ENCODE results near the gene CDK11B. TPM values are rescaled to one million over a fixed set of nuclear protein-coding genes. Genes with fewer than 3 reads are reported as not detected.
A peak's percentile ranks its signal among the peaks of the same experiment; 100 is the strongest.
"Not testable (repeated sequence)": the region's sequence is repeated elsewhere in the genome, so short reads cannot be mapped to it uniquely, and the experiment has no call there.

The CDK11B gene
- total RNA-seq, 2 experiments from 2014 or later = 42.0 to 44.3 TPM

- H3K9me3 Mint-ChIP-seq; H3K4me3 Mint-ChIP-seq; H3K36me3 Mint-ChIP-seq (ENCODE audit: low read depth); H3K27me3 Mint-ChIP-seq; DNase-seq; POLR2A ChIA-PET; H3K4me1 Mint-ChIP-seq; H3K27ac Mint-ChIP-seq; CTCF ChIA-PET: not testable (repeated sequence)
These were observed 25.4 kb downstream of the CDK11B start for GRCh38 chr1:1633409-1633808.

DNA sequence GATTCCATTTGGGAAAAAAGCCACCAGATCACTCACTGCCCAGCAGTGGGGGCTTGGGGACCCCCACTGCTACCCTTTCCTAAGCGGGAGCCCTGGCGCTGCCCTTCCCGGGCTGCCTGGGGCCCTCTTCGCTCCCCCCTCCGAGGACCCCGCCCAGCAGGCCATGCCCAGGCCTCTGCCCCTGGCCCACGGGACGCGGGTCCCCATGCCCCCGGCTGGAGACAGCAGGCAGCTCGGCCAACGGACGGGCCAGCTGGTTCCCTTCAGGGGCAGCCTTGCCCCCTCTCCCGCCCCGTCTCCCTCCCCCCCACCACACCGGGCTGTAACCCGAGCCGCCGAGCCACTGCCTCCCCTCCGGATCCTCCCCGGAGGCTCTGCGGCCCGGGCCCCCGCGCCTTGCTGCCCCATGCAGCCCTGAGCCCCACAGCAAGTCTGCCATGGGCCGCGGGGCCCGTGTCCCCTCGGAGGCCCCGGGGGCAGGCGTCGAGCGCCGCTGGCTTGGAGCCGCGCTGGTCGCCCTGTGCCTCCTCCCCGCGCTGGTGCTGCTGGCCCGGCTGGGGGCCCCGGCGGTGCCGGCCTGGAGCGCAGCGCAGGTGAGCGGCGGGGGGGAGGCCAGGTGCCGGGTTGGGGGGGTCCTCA lies 26.9 kb downstream of the CDK11B start, which contains the start of gene MMP23B:
MMP23B (plus strand) TSS at position 392 of the 639 bp plus-strand sequence; CDS start at position 438, 46 bp downstream.
- no peak within 1 kb of the TSS for H3K4me3 Mint-ChIP-seq
- no peak for DNase-seq
- peaks cover 4% of the 10 kb centered on the region for H3K27me3 Mint-ChIP-seq
- POLR2A ChIA-PET = no interaction called here
- H3K4me1 Mint-ChIP-seq = peaks cover 7% of the 10 kb centered on the region
- H3K9me3 Mint-ChIP-seq = no peaks in the 10 kb centered on the region
- CTCF ChIA-PET = interaction anchor here (0.6 kb wide), 1 partner anchor 20 kb away, joined by 3 read pairs; no protein-coding TSS in a partner anchor
- H3K36me3 Mint-ChIP-seq (ENCODE audit: low read depth) = peaks cover 2% of the 10 kb centered on the region
- peak within 1 kb of the TSS; percentile 78 for H3K27ac Mint-ChIP-seq

- Mint-ChIP-seq H3K36me3 (ENCODE audit: low read depth) (peaks cover 2% of the 10 kb centered on the region), H3K9me3 (no peaks in the 10 kb centered on the region), H3K27ac (peak overlapping the region; percentile 78), H3K27me3 (peaks cover 4% of the 10 kb centered on the region), H3K4me1 (peaks cover 7% of the 10 kb centered on the region), H3K4me3 (no peak overlapping the region)
- ChIA-PET POLR2A (no interaction called here), CTCF (interaction anchor here (0.6 to 1.6 kb wide), 4 partner anchors 16 to 454 kb away, joined by 3 to 4 read pairs (median 3); partner anchors contain the start of gene MIB2)
- DNase-seq = no peak
These were observed 27.6 kb downstream of the CDK11B start for GRCh38 chr1:1630965-1631781.

DNA sequence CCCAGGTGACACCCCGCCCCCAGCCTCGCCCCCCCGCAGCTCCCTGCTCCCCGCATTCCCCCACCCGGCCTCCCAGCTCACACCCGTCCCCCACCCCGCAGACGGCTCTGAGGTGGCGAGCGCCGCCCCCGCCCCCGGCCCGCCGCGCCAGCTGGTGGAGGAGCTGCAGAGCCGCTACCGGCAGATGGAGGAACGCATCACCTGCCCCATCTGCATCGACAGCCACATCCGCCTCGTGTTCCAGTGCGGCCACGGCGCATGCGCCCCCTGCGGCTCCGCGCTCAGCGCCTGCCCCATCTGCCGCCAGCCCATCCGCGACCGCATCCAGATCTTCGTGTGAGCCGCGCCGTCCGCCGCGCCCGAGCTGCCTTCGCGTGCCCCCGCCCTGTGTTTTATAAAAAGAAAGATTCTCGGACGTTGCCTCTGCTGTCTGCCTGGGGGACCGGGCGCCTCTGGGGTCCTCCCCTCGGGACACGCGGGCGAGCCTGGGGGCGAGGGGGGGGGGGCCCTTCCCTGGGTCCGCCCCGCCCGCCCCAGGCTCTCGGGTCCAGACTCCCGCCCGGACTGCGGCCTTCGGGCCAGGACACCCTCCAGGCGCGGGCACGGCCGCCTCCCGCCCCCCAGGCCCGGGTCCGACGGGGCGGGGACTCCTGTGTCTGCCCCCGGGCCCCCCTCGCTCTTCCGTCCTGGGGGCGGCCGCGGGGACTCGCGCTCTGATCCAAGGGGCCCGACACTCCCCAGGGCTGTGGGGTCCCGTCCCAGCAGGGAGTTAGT lies 28.4 kb downstream of the CDK11B start:
- Mint-ChIP-seq H3K4me3 (peak overlapping the region; percentile 74), H3K36me3 (ENCODE audit: low read depth) (peaks cover 2% of the 10 kb centered on the region), H3K4me1 (peaks cover 7% of the 10 kb centered on the region), H3K9me3 (no peaks in the 10 kb centered on the region), H3K27me3 (peaks cover 4% of the 10 kb centered on the region), H3K27ac (peak overlapping the region; percentile 97)
- CTCF ChIA-PET = interaction anchor here (0.6 to 1.8 kb wide), 7 partner anchors 11 to 454 kb away, joined by 3 to 6 read pairs (median 3); partner anchors contain the start of gene MIB2
- POLR2A ChIA-PET = no interaction called here
- peak; percentile 94 for DNase-seq

DNA sequence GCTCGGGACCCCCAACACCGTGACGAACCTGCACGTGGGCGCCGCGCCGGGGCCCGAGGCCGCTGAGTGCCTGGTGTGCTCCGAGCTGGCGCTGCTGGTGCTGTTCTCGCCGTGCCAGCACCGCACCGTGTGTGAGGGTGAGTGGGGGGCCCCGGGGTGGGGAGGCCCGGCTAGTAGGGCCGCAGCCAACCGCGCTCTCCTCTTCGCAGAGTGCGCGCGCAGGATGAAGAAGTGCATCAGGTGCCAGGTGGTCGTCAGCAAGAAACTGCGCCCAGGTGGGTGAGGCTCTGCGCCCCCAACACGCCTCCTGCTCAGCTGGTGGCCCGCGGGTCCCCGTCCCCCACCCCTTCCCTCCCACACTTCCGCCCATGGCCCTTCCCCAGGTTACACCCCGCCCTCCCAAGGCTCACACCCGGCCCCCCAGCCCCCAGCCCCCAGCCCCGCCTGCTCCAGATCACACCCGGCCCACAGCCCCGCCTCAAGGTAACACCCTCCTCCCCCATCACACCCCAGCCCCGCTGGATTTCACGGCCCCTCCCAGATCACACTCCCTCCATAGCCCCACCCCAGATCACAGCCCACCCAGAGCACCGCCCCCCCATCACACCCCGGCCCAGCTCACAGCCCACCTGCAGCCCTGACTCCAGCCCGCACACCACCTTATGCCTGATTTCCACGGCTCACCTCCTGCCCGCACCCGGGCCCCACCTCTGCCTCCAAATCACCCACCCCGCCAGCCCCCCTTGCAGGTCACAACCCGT lies 29.2 kb downstream of the CDK11B start:
- peaks cover 4% of the 10 kb centered on the region for H3K27me3 Mint-ChIP-seq
- H3K27ac Mint-ChIP-seq = peak overlapping the region; percentile 87
- H3K9me3 Mint-ChIP-seq = no peaks in the 10 kb centered on the region
- H3K4me1 Mint-ChIP-seq = peaks cover 7% of the 10 kb centered on the region
- ChIA-PET POLR2A (no interaction called here), CTCF (interaction anchor here (0.6 to 1.8 kb wide), 9 partner anchors 10 to 256 kb away, joined by 3 to 6 read pairs (median 3); partner anchors contain the start of gene MIB2)
- H3K36me3 Mint-ChIP-seq (ENCODE audit: low read depth) = peaks cover 2% of the 10 kb centered on the region
- peak overlapping the region; percentile 63 for H3K4me3 Mint-ChIP-seq
- peak; percentile 69 for DNase-seq

DNA sequence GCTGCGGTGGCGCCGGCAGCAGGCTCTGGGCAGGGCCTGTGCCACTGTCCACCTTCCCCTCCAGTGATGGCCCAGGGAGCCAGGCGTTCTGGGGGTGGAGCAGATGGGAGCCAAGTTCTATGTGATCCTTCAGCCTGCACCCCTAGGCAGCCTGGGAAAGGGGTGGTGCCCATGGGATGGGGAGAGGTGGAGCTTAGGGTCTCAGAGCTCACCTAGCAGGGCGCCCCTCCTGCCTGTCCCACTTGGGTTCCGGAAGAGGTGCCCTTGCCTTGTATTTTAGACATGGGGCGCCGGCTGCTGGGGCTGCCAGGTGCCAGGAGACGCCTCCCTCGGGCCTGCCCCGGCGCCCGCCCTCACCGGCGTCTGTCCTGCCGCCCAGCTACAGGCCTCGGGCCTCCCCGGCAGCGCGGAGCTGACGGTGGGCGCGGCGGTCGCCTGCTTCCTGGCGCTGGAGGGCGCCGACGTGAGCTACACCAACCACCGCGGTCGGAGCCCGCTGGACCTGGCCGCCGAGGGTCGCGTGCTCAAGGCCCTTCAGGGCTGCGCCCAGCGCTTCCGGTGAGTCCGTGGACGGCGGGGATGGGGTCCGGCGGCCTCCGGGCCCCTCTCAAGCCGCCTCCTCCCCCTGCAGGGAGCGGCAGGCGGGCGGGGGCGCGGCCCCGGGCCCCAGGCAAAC lies 29.9 kb downstream of the CDK11B start:
- H3K9me3 Mint-ChIP-seq = no peaks in the 10 kb centered on the region
- ChIA-PET CTCF (interaction anchor here (0.6 to 1.8 kb wide), 7 partner anchors 9 to 255 kb away, joined by 3 to 6 read pairs (median 3); partner anchors contain the start of gene MIB2), POLR2A (interaction anchor here (0.6 kb wide), 1 partner anchor 26 kb away, joined by 3 read pairs; no protein-coding TSS in a partner anchor)
- H3K27ac Mint-ChIP-seq = peak overlapping the region; percentile 41
- H3K4me1 Mint-ChIP-seq = peaks cover 7% of the 10 kb centered on the region
- H3K4me3 Mint-ChIP-seq = peak overlapping the region; percentile 5
- peak; percentile 37 for DNase-seq
- H3K27me3 Mint-ChIP-seq = peaks cover 4% of the 10 kb centered on the region
- peaks cover 2% of the 10 kb centered on the region for H3K36me3 Mint-ChIP-seq (ENCODE audit: low read depth)

GRCh38 chr1:1627829-1628753 lies 30.7 kb downstream of the CDK11B start:
- Mint-ChIP-seq H3K36me3 (ENCODE audit: low read depth) (peaks cover 2% of the 10 kb centered on the region), H3K4me3 (peak overlapping the region; percentile 5), H3K27ac (peak overlapping the region; percentile 9), H3K9me3 (no peaks in the 10 kb centered on the region), H3K4me1 (peaks cover 7% of the 10 kb centered on the region), H3K27me3 (peaks cover 4% of the 10 kb centered on the region)
- CTCF ChIA-PET = interaction anchor here (0.9 to 1.8 kb wide), 5 partner anchors 8 to 77 kb away, joined by 3 to 6 read pairs (median 3); partner anchors contain the start of gene MIB2
- POLR2A ChIA-PET = interaction anchor here (0.6 kb wide), 1 partner anchor 26 kb away, joined by 3 read pairs; no protein-coding TSS in a partner anchor
- DNase-seq = no peak

GRCh38 chr1:1627261-1627828 lies 31.5 kb downstream of the CDK11B start:
- peaks cover 2% of the 10 kb centered on the region for H3K36me3 Mint-ChIP-seq (ENCODE audit: low read depth)
- CTCF ChIA-PET = no interaction called here
- no peaks in the 10 kb centered on the region for H3K9me3 Mint-ChIP-seq
- H3K4me1 Mint-ChIP-seq = peaks cover 7% of the 10 kb centered on the region
- H3K27ac Mint-ChIP-seq = no peak overlapping the region
- no peak for DNase-seq
- no peak overlapping the region for H3K4me3 Mint-ChIP-seq
- POLR2A ChIA-PET = no interaction called here
- peaks cover 4% of the 10 kb centered on the region for H3K27me3 Mint-ChIP-seq

- no peak for DNase-seq
- H3K9me3 Mint-ChIP-seq = no peaks in the 10 kb centered on the region
- H3K4me1 Mint-ChIP-seq = peaks cover 6% of the 10 kb centered on the region
- no peak overlapping the region for H3K27ac Mint-ChIP-seq
- ChIA-PET POLR2A (no interaction called here), CTCF (interaction anchor here (0.9 kb wide), 1 partner anchor 10 kb away, joined by 3 read pairs; the partner anchor contains the start of gene MIB2)
- no peak overlapping the region for H3K4me3 Mint-ChIP-seq
- H3K36me3 Mint-ChIP-seq (ENCODE audit: low read depth) = peaks cover 2% of the 10 kb centered on the region
- peaks cover 3% of the 10 kb centered on the region for H3K27me3 Mint-ChIP-seq
These were observed 32.3 kb downstream of the CDK11B start for GRCh38 chr1:1626207-1627141.

GRCh38 chr1:1625824-1626206 lies 33.0 kb downstream of the CDK11B start:
- peaks cover 2% of the 10 kb centered on the region for H3K27me3 Mint-ChIP-seq
- H3K4me1 Mint-ChIP-seq = peaks cover 6% of the 10 kb centered on the region
- no peak overlapping the region for H3K27ac Mint-ChIP-seq
- POLR2A ChIA-PET = no interaction called here
- H3K4me3 Mint-ChIP-seq = no peak overlapping the region
- H3K36me3 Mint-ChIP-seq (ENCODE audit: low read depth) = peaks cover 2% of the 10 kb centered on the region
- CTCF ChIA-PET = interaction anchor here (0.9 kb wide), 1 partner anchor 10 kb away, joined by 3 read pairs; the partner anchor contains the start of gene MIB2
- no peaks in the 10 kb centered on the region for H3K9me3 Mint-ChIP-seq
- no peak for DNase-seq

All from activated CD4-positive, alpha-beta T cell treated with anti-CD3 and anti-CD28 coated beads, Interleukin-2, amount 10 ng/mL, durations not matched to agents 7 days and 5 days (primary cell).